GM21360 (cell line): ENCODE results near the gene MUC5B.
"Not testable (repeated sequence)": the region's sequence is repeated elsewhere in the genome, so short reads cannot be mapped to it uniquely, and the experiment has no call there.

Experiments
- ATAC-seq: cut with Tn5 transposase; IDR thresholded peaks from one replicate; pipeline ENCODE4 v1.9.1; 2021; ENCODE audit warnings: mild to moderate bottlenecking, moderate library complexity; ENCODE audit not compliant: unreplicated experiment

MUC5B gene

GRCh38 chr11:1191786-1192470 lies 30.9 kb upstream of the MUC5B start:
- not testable (repeated sequence) for ATAC-seq

- no peak for ATAC-seq
Observed at GRCh38 chr11:1192741-1193325, 30.0 kb upstream of the MUC5B start.

- ATAC-seq: no peak
Observed at GRCh38 chr11:1193326-1194230, 29.3 kb upstream of the MUC5B start.

DNA sequence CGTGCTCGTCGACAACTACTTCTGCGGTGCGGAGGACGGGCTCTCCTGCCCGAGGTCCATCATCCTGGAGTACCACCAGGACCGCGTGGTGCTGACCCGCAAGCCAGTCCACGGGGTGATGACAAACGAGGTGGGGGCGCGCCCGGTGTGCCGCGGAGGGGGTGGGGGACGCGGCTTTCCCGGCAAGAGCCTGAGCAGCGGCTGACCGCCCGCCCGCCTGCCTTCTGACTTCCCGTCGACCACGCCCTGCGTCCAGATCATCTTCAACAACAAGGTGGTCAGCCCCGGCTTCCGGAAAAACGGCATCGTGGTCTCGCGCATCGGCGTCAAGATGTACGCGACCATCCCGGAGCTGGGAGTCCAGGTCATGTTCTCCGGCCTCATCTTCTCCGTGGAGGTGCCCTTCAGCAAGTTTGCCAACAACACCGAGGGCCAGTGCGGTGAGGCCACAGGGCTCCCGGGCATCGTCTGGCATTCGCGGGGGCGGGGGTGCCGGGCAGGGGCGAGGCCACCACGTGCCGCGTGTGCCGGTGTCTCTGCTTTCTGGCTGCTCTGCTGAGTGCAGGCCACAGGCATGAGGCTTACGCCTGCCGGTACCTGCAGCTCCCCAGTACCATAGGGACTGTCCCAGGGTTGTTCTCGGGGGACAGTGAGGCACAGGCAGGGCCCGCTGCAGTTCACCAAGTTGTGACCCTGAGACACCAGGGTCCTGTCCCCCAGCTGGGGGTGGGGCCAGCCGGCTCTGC lies 28.5 kb upstream of the MUC5B start:
- no peak for ATAC-seq

DNA sequence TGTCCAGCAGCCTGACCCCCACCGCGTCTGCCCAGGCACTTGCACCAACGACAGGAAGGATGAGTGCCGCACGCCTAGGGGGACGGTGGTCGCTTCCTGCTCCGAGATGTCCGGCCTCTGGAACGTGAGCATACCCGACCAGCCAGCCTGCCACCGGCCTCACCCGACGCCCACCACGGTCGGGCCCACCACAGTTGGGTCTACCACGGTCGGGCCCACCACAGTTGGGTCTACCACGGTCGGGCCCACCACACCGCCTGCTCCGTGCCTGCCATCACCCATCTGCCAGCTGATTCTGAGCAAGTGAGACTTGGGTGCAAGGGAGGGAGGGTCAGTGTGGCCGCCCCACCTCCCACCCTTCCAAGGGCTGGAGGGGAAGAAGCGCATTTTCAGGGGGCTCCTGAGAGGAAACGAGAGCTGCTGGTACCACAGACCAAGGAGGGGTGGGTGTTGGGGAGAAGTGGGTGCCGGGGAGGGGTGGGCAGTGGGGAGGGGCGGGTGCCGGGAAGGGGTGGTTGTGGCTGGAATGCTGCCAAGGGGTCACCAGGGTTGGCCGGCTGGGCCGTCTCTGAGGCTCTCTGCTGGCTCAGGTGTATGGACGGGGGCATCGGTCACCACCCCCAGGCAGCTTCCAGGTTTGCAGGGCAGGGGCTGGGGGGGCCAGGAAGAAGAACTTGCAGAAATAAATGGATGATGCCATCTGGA lies 27.7 kb upstream of the MUC5B start:
- ATAC-seq: no peak

DNA sequence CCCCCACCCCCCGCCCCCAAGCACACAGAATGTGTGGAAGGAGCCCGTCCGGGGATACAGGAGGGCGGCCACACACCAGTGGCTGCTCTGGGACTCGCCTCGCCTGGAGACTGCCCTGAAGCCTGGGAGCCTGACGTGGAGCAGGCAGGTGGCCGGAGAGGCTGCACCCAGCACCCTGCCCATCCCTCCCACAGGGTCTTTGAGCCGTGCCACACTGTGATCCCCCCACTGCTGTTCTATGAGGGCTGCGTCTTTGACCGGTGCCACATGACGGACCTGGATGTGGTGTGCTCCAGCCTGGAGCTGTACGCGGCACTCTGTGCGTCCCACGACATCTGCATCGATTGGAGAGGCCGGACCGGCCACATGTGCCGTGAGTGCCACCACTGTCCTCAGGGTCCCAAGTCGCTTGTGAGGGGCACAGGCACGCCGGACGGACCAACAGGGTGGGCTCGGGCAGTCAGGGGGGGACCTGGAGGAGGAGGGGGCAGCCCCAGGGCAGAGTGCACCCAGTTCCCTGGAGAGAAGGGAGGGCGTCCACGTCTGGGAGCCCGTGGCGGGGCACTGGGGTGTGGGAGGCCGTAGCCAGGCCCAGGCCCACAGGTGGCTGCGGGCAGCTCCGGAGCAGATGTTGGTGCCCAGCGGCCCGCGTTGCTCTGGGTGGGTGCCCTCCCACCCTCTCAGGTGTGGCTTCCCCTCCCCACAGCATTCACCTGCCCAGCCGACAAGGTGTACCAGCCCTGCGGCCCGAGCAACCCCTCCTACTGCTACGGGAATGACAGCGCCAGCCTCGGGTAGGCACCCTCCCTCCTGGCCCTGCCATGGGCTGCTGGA lies 27.0 kb upstream of the MUC5B start:
- no peak for ATAC-seq

GRCh38 chr11:1196516-1197391 lies 26.1 kb upstream of the MUC5B start:
- no peak for ATAC-seq

- ATAC-seq: no peak
Observed at GRCh38 chr11:1197431-1197885, 25.4 kb upstream of the MUC5B start.

- no peak for ATAC-seq
Observed at GRCh38 chr11:1197886-1198560, 24.8 kb upstream of the MUC5B start.

DNA sequence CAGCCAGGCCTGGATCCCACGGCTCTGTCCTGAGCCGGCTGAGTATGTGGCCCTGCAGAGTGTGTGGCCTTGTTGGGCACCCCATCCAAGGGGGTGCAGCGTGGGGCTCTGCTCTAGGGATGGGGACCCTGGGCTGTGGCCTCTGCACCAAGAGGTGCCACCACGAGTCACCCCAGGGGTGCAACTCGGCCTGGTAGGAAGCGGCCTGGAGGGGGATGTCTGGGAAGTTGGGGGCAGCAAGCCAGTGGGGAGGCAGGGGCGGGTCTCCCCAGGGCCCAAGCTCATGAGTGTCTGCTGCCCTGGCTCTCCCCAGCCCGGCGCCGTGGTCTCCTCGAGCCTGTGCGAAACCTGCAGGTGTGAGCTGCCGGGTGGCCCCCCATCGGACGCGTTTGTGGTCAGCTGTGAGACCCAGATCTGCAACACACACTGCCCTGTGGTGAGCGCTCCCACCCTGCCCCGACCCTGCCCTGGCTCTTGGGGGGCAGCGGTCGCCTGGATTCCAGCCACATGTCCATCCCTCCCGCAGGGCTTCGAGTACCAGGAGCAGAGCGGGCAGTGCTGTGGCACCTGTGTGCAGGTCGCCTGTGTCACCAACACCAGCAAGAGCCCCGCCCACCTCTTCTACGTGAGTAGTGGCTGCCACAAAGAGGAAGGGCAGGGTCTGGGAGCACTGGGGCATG lies 24.2 kb upstream of the MUC5B start:
- ATAC-seq: no peak

GRCh38 chr11:1199241-1199750 lies 23.6 kb upstream of the MUC5B start:
- ATAC-seq: no peak

- no peak for ATAC-seq
Observed at GRCh38 chr11:1199751-1200610, 22.9 kb upstream of the MUC5B start.

- no peak for ATAC-seq
Observed at GRCh38 chr11:1200611-1201191, 22.2 kb upstream of the MUC5B start.

DNA sequence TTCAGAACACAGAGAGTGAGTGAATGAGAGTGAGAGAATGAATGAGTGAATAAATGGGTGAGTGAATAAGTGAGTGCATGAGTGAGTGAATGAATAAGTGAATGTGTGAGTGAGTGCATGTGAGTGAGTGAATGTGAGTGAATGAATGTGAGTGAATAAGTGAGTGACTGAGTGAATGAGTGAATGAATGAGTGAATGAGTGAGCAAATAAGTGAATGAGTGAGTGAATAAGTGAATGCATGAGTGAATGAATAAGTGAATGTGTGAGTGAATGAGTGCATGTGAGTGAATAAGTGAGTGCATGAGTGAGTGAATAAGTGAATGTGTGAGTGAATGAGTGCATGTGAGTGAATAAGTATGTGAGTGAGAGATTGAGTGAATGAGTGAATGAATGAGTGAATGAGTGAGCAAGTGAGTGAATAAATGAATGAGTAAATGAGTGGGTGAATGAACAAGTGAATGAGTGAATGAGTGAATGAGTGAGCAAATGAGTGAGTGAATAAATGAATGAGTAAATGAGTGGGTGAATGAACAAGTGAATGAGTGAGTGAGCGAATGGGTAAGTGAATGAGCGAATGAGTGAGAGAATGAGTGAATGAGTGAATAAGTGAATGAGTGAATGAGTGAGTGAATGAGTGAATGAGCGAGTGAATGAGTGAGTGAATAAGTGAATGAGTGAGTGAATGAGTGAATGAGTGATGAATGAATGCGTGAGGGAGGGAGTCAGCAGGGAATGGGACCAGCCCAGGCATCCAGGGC lies 21.3 kb upstream of the MUC5B start:
- ATAC-seq: no peak

DNA sequence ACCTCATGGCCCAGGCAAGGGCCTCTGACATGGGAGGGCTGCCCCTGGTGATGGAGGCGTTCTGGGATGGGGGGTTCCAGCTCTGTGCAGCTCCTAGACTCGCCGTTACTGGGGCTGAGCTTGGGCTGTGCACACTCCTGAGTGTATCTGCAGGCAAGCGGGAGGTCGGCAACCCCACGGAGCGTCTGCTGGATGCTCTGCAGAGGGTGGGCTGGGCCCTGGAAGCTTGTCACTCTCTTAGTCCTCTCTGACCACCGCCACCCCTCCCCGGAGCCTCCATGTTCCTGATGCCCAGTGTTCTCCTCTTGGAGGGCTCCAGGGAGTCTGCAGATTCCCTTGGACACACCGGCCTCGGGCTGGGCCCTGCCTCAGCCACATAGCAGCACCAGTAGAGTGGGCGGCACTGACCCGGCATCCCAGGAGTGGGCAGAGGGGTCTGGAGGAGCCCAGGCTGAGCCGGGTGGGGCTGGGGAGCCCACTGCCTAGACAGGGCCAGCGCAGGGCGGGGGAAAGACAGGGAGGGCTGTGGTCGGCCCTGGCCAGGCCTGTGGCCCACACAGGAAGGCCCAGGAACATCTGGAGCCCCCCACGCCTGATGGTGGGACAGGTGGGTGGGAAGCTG lies 20.6 kb upstream of the MUC5B start:
- ATAC-seq: no peak
